ENCODE data around the gene EXT2. TPM values are rescaled to one million over a fixed set of nuclear protein-coding genes. Genes with fewer than 3 reads are reported as not detected.

The EXT2 gene
- total and polyA plus RNA-seq, 8 donors: 14.4 to 36.3 (median 24.9) TPM

- peak; percentile 93 to 97 (median 95) for DNase-seq
- ATAC-seq: peak; percentile 94 to 98 (median 96)
- H3K27me3 ChIP-seq: no peaks in the 10 kb centered on the region
- no peak for FAIRE-seq
- WGBS, 2 donors: 0 to 1% methylated on average over 70 of the region's 70 CpGs
- H3K4me3 ChIP-seq: peak within 1 kb of the TSS; percentile 78 to 92 (median 86)
- H3K4me1 ChIP-seq: peaks cover 0 to 14% (median 4%) of the 10 kb centered on the region in 3 donors
- no peaks in the 10 kb centered on the region for H3K9me3 ChIP-seq
- peak within 1 kb of the TSS; percentile 69 to 94 (median 82) for H3K27ac ChIP-seq
- no peaks in the 10 kb centered on the region for H3K36me3 ChIP-seq
- TF ChIP-seq CTCF (IDR thresholded peaks at IDR 0.05): peak; percentile 60 to 85 (median 72)
- intact Hi-C loops (cut with DNase I): no loop called here
These were observed 29.4 kb upstream of the EXT2 start, which contains the start of gene ACCS for GRCh38 chr11:44065841-44066731. TSS of gene ACCS (plus strand) at chr11:44066270. CDS start at chr11:44067628, 1,358 bp downstream.

GRCh38 chr11:44066732-44067141 is 28.7 kb upstream of the EXT2 start:
- Histone ChIP-seq H3K4me1 (peaks cover 0 to 14% (median 4%) of the 10 kb centered on the region in 3 donors), H3K27me3 (no peaks in the 10 kb centered on the region), H3K36me3 (no peaks in the 10 kb centered on the region), H3K9me3 (no peaks in the 10 kb centered on the region), H3K4me3 (peak overlapping the region; percentile 78 to 92 (median 86)), H3K27ac (peak overlapping the region; percentile 69 to 94 (median 82))
- peak; percentile 49 to 75 (median 63) for ATAC-seq
- TF ChIP-seq CTCF (IDR thresholded peaks at IDR 0.05): no peak
- intact Hi-C loops (cut with DNase I): no loop called here
- DNase-seq: peak in 2 of 6 donors; percentile 12 to 32
- WGBS, 2 donors: 12 to 23% methylated on average over 10 of the region's 10 CpGs
- FAIRE-seq: no peak

GRCh38 chr11:44067266-44067665 is 28.2 kb upstream of the EXT2 start:
- no peak for FAIRE-seq
- no peak for TF ChIP-seq CTCF (IDR thresholded peaks at IDR 0.05)

GRCh38 chr11:44068180-44068579 is 27.3 kb upstream of the EXT2 start:
- Histone ChIP-seq H3K27me3 (no peaks in the 10 kb centered on the region), H3K9me3 (no peaks in the 10 kb centered on the region), H3K4me3 (no peak overlapping the region), H3K4me1 (peaks cover 0 to 14% (median 4%) of the 10 kb centered on the region in 3 donors), H3K36me3 (no peaks in the 10 kb centered on the region), H3K27ac (no peak overlapping the region)
- intact Hi-C loops (cut with DNase I): no loop called here
- DNase-seq: no peak
- no peak for FAIRE-seq
- no peak for TF ChIP-seq CTCF (IDR thresholded peaks at IDR 0.05)
- ATAC-seq: no peak
- WGBS, 2 donors: 95 to 97% methylated on average over 2 of the region's 2 CpGs

More at GRCh38 chr11:44067266-44067665, 28.2 kb upstream of the EXT2 start:
- Histone ChIP-seq H3K4me3 (peak overlapping the region in 2 of 4 donors; percentile 82 to 89), H3K36me3 (no peaks in the 10 kb centered on the region), H3K27ac (no peak overlapping the region), H3K9me3 (no peaks in the 10 kb centered on the region), H3K4me1 (peaks cover 0 to 14% (median 4%) of the 10 kb centered on the region in 3 donors), H3K27me3 (no peaks in the 10 kb centered on the region)
- DNase-seq: no peak
- ATAC-seq: no peak
- WGBS, 2 donors: 67 to 80% methylated on average over 5 of the region's 5 CpGs
- intact Hi-C loops (cut with DNase I): no loop called here

Data from pancreas (tissue), 10 donors.